CD4-positive, alpha-beta T cell treated with Interleukin-4 for 1 hour (primary cell): ENCODE results near the gene ST6GALNAC1.

Experiments
- DNase-seq, 2 donors: peaks; one replicate each; pipeline ENCODE4 v3.0.0-alpha.2; 2020 to 2022

ST6GALNAC1 gene

GRCh38 chr17:76643553-76644148 lies at the start of gene ST6GALNAC1:
Gene ST6GALNAC1, minus strand, starts transcription at chr17:76643757. Its CDS starts 119 bp downstream, at chr17:76643638.
- DNase-seq = peak in 1 of 2 donors; percentile 36

GRCh38 chr17:76691379-76692191 lies 48.0 kb upstream of the ST6GALNAC1 start:
- DNase-seq = no peak

GRCh38 chr17:76690596-76691280 lies 47.2 kb upstream of the ST6GALNAC1 start:
- no peak for DNase-seq

- DNase-seq = no peak
Measured at GRCh38 chr17:76689859-76690258, 46.3 kb upstream of the ST6GALNAC1 start.

- DNase-seq = no peak
Measured at GRCh38 chr17:76688165-76688622, 44.6 kb upstream of the ST6GALNAC1 start.

GRCh38 chr17:76687298-76688164 lies 44.0 kb upstream of the ST6GALNAC1 start:
- no peak for DNase-seq

GRCh38 chr17:76686538-76687297 lies 43.2 kb upstream of the ST6GALNAC1 start:
- DNase-seq = no peak

- DNase-seq = no peak
Measured at GRCh38 chr17:76685846-76686245, 42.3 kb upstream of the ST6GALNAC1 start.

GRCh38 chr17:76685366-76685765 lies 41.8 kb upstream of the ST6GALNAC1 start:
- no peak for DNase-seq

GRCh38 chr17:76684756-76685155 lies 41.2 kb upstream of the ST6GALNAC1 start:
- no peak for DNase-seq

GRCh38 chr17:76683921-76684745 lies 40.6 kb upstream of the ST6GALNAC1 start:
- no peak for DNase-seq

GRCh38 chr17:76683011-76683755 lies 39.6 kb upstream of the ST6GALNAC1 start:
- DNase-seq = no peak

- DNase-seq = peak in 1 of 2 donors; percentile 6
Measured at GRCh38 chr17:76682296-76682695, 38.7 kb upstream of the ST6GALNAC1 start.

- peak; percentile 75 to 77 for DNase-seq
Measured at GRCh38 chr17:76681222-76682137, 37.9 kb upstream of the ST6GALNAC1 start.

- DNase-seq = no peak
Measured at GRCh38 chr17:76679239-76679638, 35.7 kb upstream of the ST6GALNAC1 start.

GRCh38 chr17:76678330-76678729 lies 34.8 kb upstream of the ST6GALNAC1 start:
- peak; percentile 22 to 49 for DNase-seq

GRCh38 chr17:76677406-76677805 lies 33.8 kb upstream of the ST6GALNAC1 start:
- no peak for DNase-seq

- no peak for DNase-seq
Measured at GRCh38 chr17:76676629-76677028, 33.1 kb upstream of the ST6GALNAC1 start.

- no peak for DNase-seq
Measured at GRCh38 chr17:76675648-76676047, 32.1 kb upstream of the ST6GALNAC1 start.
